BLaER1 treated with 17β-estradiol and CSF1 and Interleukin-3, amounts not matched to agents 10 nM and 100 nM (cell line): ENCODE data around the gene MLNR.

Experiments
- H3K27ac ChIP-seq, 11 experiments: shearing (Covaris generic); formaldehyde crosslinking; 2 replicates each; pipeline ENCODE4 v1.8.1; 2022
- H3K27me3 ChIP-seq, 11 experiments: shearing (Covaris generic); formaldehyde crosslinking; 2 replicates each; pipeline ENCODE4 v1.8.1; 2022
- H3K36me3 ChIP-seq, 11 experiments: shearing (Covaris generic); formaldehyde crosslinking; 2 replicates each; pipeline ENCODE4 v1.8.1; 2022
- H3K4me1 ChIP-seq, 10 experiments: shearing (Covaris generic); formaldehyde crosslinking; 2 replicates each; pipeline ENCODE4 v1.8.1; 2022
- H3K4me2 ChIP-seq, 11 experiments: shearing (Covaris generic); formaldehyde crosslinking; 2 replicates each; pipeline ENCODE4 v1.8.1; 2022
- H3K4me3 ChIP-seq, 10 experiments: shearing (Covaris generic); formaldehyde crosslinking; 2 replicates each; pipeline ENCODE4 v1.8.1; 2022
- H3K9ac ChIP-seq, 11 experiments: shearing (Covaris generic); formaldehyde crosslinking; 2 replicates each; pipeline ENCODE4 v1.8.1; 2022
- H3K9me3 ChIP-seq, 11 experiments: shearing (Covaris generic); formaldehyde crosslinking; replicated peaks in 1 of 11; 2 replicates each; pipeline ENCODE4 v1.8.1; 2022
- H4K20me1 ChIP-seq, 11 experiments: shearing (Covaris generic); formaldehyde crosslinking; 2 replicates each; pipeline ENCODE4 v1.8.1; 2022
- Cebpa-rat ChIP-seq, 11 experiments: shearing (Covaris generic); IDR thresholded peaks; 2 replicates each; pipeline ENCODE4 v1.8.1; 2022

The MLNR gene

DNA sequence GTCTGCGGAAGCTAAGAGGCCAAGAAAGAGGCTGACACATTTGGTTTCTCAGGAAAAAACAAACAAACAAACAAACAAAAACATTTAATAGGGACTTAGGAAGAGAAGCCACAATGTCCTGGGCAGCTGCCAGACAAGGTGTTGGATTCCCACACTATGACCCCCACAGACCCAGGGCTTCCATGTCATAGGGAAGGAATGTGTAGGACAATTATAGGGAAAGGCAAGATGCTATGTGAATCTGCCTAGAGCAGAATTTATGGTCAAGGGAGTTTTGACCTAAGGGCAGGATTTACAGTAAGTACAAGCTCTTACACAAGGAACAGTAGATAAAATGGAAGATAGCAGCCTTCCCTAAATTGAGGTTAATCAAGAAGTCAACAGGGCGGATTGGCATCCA, 18.5 kb downstream of the MLNR start:
- Histone ChIP-seq H3K9me3 (peaks cover 12 to 20% (median 16%) of the 10 kb centered on the region in 11 experiments), H3K4me1 (no peaks in the 10 kb centered on the region), H3K4me3 (no peak overlapping the region), H3K36me3 (peaks cover 0 to 4% (median 0%) of the 10 kb centered on the region in 11 experiments; a peak in 1 of 22 replicates), H3K27me3 (no peaks in the 10 kb centered on the region), H3K27ac (no peak overlapping the region), H4K20me1 (no peaks in the 10 kb centered on the region), H3K4me2 (no peak overlapping the region), H3K9ac (no peak overlapping the region)
- TF ChIP-seq Cebpa-rat (IDR thresholded peaks at IDR 0.05) = no peak

- no peaks in the 10 kb centered on the region for H4K20me1 ChIP-seq
- H3K9ac ChIP-seq = no peak overlapping the region
- peaks cover 0 to 4% (median 0%) of the 10 kb centered on the region in 11 experiments; a peak in 1 of 22 replicates for H3K36me3 ChIP-seq
- H3K9me3 ChIP-seq = peaks cover 12 to 20% (median 16%) of the 10 kb centered on the region in 11 experiments
- no peak overlapping the region for H3K4me3 ChIP-seq
- no peaks in the 10 kb centered on the region for H3K27me3 ChIP-seq
- TF ChIP-seq Cebpa-rat (IDR thresholded peaks at IDR 0.05) = no peak
- no peaks in the 10 kb centered on the region for H3K4me1 ChIP-seq
- H3K27ac ChIP-seq = no peak overlapping the region
- no peak overlapping the region for H3K4me2 ChIP-seq
These were observed 19.9 kb downstream of the MLNR start for GRCh38 chr13:49240017-49240416.

DNA sequence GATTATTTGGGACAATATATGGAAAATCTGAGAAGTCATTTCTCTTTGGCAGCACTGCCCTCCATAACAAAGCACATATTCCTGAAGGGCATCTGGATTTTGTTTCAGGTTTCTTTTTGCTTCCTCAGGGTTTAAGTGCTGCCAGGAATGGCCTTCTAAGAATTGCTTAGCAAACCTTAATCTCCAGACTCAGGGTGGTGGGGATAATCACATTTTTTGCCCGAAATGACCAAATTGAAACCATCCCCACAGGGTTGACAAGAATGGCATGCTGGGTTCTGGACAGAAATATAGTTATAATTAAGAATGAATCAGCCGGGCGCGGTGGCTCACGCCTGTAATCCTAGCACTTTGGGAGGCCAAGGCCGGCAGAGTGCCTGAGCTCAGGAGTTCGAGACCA, 21.2 kb downstream of the MLNR start:
- no peaks in the 10 kb centered on the region for H3K27me3 ChIP-seq
- no peak overlapping the region for H3K27ac ChIP-seq
- no peak overlapping the region for H3K9ac ChIP-seq
- H3K4me3 ChIP-seq = no peak overlapping the region
- no peak for TF ChIP-seq Cebpa-rat (IDR thresholded peaks at IDR 0.05)
- H4K20me1 ChIP-seq = no peaks in the 10 kb centered on the region
- peaks cover 0 to 4% (median 0%) of the 10 kb centered on the region in 11 experiments; a peak in 1 of 22 replicates for H3K36me3 ChIP-seq
- H3K4me1 ChIP-seq = no peaks in the 10 kb centered on the region
- H3K4me2 ChIP-seq = no peak overlapping the region
- peaks cover 12 to 20% (median 16%) of the 10 kb centered on the region in 11 experiments for H3K9me3 ChIP-seq

- Histone ChIP-seq H3K9me3 (peaks cover 12 to 20% (median 16%) of the 10 kb centered on the region in 11 experiments), H4K20me1 (no peaks in the 10 kb centered on the region)
- no peak for TF ChIP-seq Cebpa-rat (IDR thresholded peaks at IDR 0.05)
These were observed 25.0 kb downstream of the MLNR start for GRCh38 chr13:49245101-49245500.

DNA sequence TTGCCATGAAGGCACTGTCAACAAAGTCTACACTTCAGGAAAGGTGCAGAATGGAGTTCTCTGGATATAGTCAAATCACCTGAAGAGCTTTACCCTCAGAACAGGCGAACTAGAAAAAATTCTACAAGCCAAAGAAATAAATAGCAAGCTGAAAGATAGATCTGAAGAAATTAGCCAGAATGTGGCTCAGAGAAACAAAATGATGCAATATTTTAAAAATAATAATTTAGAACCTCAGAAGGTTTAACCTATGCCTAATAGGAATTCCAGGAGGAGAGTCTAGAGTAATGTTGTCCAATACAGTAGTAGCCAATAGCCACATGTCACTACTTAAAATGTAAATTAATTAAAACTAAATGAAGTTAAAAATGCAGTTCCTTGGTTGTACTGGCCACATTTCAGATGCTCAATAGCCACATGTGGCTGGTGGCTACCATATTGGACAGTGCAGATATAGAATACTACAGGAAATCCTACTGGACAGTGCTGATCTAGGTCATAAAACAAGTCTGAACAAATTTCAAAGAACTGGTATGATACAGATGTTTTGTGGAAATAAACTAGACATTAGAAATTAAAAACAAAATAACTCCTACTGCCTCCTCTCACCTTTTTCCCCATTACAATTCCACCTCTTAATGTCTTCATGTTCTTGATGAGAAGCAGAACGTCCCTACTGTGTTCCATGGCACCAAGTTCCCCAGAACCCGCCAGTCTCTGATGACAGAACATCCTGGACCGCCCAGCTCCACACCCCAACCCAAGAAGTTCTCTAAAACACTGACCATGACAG, 26.9 kb downstream of the MLNR start:
- Histone ChIP-seq H3K4me3 (peak overlapping the region; percentile 78 to 95 (median 89)), H3K4me1 (peaks cover 14 to 29% (median 22%) of the 10 kb centered on the region in 10 experiments; a peak in 19 of 20 replicates), H3K36me3 (peaks cover 5 to 28% (median 12%) of the 10 kb centered on the region in 11 experiments; a peak in 9 of 22 replicates), H3K9ac (peak overlapping the region; percentile 82 to 92 (median 88)), H3K9me3 (peaks cover 7 to 14% (median 11%) of the 10 kb centered on the region in 11 experiments), H3K27ac (peak overlapping the region; percentile 60 to 87 (median 82)), H3K4me2 (peak overlapping the region; percentile 80 to 96 (median 84)), H4K20me1 (no peaks in the 10 kb centered on the region), H3K27me3 (no peaks in the 10 kb centered on the region)
- TF ChIP-seq Cebpa-rat (IDR thresholded peaks at IDR 0.05) = no peak

More at GRCh38 chr13:49245101-49245500, 25.0 kb downstream of the MLNR start:
- Histone ChIP-seq H3K27me3 (no peaks in the 10 kb centered on the region), H3K4me3 (no peak overlapping the region), H3K36me3 (peaks cover 0 to 11% (median 3%) of the 10 kb centered on the region in 11 experiments; a peak in 4 of 22 replicates), H3K9ac (no peak overlapping the region), H3K4me1 (peaks cover 14 to 25% (median 20%) of the 10 kb centered on the region in 10 experiments; a peak in 19 of 20 replicates), H3K27ac (no peak overlapping the region), H3K4me2 (no peak overlapping the region)

DNA sequence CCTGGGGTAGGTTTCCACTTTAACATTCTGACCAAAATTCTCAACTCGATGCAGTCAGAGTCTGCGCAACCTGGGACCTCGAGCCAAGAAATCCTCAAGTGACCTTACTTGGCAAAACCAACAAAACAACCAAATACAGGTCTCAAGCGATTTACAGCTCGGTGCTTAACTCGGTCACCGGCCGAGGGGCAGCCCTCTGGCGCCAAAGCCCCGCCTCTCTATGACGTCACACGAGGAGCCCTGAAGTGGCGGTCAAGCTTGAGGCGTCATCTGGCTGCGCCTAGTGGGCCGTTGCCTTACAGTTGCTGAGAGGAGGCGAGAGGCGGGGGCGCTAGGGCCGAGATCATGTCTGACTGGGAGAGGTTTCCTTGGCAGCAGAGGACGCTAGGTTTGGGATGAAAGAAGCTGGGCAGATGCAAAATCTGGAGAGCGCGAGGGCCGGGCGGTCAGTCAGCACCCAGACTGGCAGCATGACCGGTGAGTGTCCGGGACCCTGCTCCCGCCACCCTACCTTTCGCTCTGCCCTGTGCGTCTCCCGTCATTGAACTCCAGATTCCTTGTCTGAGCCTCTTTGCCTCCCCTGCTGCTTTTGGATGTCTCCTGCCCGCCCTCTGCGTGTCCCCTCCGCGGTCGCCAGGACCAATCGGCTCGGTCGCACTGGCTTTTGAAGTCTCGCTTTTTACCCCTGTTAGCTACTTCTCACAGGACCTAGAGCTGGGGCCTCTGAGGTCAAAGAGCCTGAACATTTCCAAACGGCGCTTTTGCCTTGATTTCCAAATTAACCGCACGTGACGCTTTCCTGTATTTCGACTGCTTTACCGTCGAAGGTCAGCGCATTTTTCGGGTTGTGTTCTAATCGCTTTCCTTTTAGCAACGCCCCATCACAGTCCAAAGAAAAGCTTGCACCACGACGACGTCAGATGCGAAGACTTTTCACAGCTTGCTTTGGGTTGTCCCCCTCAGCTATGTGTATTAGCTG, 27.8 kb downstream of the MLNR start, which contains the start of gene CDADC1:
CDADC1 (plus strand) TSS at position 283 of the 979 bp plus-strand sequence; CDS start at position 396, 113 bp downstream.
- Histone ChIP-seq H3K4me3 (peak within 1 kb of the TSS; percentile 78 to 95 (median 89)), H3K9ac (peak within 1 kb of the TSS; percentile 82 to 92 (median 88))
- TF ChIP-seq Cebpa-rat (IDR thresholded peaks at IDR 0.05) = no peak

DNA sequence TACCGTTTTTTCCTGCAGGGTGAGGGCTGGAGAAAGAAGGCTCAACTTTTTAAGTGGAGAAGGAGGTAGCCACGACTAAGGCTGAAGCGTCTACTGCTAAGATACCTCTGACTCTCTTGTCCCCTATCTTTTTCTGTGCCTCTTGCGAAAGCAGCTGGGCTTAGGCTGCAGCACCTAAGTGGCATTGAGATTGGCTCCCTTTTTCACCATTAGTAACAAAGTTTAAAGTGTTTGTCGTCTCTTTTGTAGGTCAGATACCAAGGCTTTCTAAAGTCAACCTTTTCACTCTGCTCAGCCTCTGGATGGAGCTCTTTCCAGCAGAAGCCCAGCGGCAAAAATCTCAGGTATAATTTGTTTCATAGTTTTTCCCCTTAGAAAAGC, 28.5 kb downstream of the MLNR start:
- Histone ChIP-seq H3K9me3 (no peaks in the 10 kb centered on the region), H3K4me3 (peak overlapping the region; percentile 78 to 95 (median 89)), H3K4me1 (peaks cover 16 to 32% (median 25%) of the 10 kb centered on the region in 10 experiments), H3K9ac (peak overlapping the region; percentile 82 to 92 (median 88)), H3K27me3 (no peaks in the 10 kb centered on the region), H3K4me2 (peak overlapping the region; percentile 80 to 96 (median 90)), H3K36me3 (peaks cover 6 to 38% (median 13%) of the 10 kb centered on the region in 11 experiments; a peak in 10 of 22 replicates), H3K27ac (peak overlapping the region in 10 of 11 experiments; percentile 74 to 87 (median 82); a peak in 21 of 22 replicates), H4K20me1 (no peaks in the 10 kb centered on the region)
- no peak for TF ChIP-seq Cebpa-rat (IDR thresholded peaks at IDR 0.05)

More for the DNA sequence above, 27.8 kb downstream of the MLNR start, which contains the start of gene CDADC1:
- Histone ChIP-seq H3K36me3 (peaks cover 5 to 32% (median 12%) of the 10 kb centered on the region in 11 experiments; a peak in 9 of 22 replicates), H3K4me2 (peak within 1 kb of the TSS; percentile 80 to 96 (median 90)), H4K20me1 (no peaks in the 10 kb centered on the region), H3K27me3 (no peaks in the 10 kb centered on the region), H3K27ac (peak within 1 kb of the TSS; percentile 60 to 87 (median 82)), H3K4me1 (peaks cover 14 to 29% (median 22%) of the 10 kb centered on the region in 10 experiments; a peak in 19 of 20 replicates), H3K9me3 (peaks cover 0 to 5% (median 3%) of the 10 kb centered on the region in 11 experiments; a peak in 16 of 22 replicates)

- no peak overlapping the region for H3K4me3 ChIP-seq
- H3K9me3 ChIP-seq = no peaks in the 10 kb centered on the region
- no peak for TF ChIP-seq Cebpa-rat (IDR thresholded peaks at IDR 0.05)
- H3K27ac ChIP-seq = no peak overlapping the region
- H3K4me2 ChIP-seq = no peak overlapping the region
- no peak overlapping the region for H3K9ac ChIP-seq
- no peaks in the 10 kb centered on the region for H3K27me3 ChIP-seq
- no peaks in the 10 kb centered on the region for H4K20me1 ChIP-seq
- H3K36me3 ChIP-seq = peaks cover 20 to 65% (median 37%) of the 10 kb centered on the region in 11 experiments
- H3K4me1 ChIP-seq = peaks cover 24 to 42% (median 32%) of the 10 kb centered on the region in 10 experiments
These were observed 31.2 kb downstream of the MLNR start for GRCh38 chr13:49251326-49251725.
